GM18867 (cell line): Measurements from ENCODE around the gene SRGAP1.

Experiments
- ATAC-seq: cut with Tn5 transposase; IDR thresholded peaks from one replicate; pipeline ENCODE4 v1.9.1; 2021; ENCODE audit warnings: mild to moderate bottlenecking, moderate library complexity; ENCODE audit not compliant: unreplicated experiment

The SRGAP1 gene

DNA sequence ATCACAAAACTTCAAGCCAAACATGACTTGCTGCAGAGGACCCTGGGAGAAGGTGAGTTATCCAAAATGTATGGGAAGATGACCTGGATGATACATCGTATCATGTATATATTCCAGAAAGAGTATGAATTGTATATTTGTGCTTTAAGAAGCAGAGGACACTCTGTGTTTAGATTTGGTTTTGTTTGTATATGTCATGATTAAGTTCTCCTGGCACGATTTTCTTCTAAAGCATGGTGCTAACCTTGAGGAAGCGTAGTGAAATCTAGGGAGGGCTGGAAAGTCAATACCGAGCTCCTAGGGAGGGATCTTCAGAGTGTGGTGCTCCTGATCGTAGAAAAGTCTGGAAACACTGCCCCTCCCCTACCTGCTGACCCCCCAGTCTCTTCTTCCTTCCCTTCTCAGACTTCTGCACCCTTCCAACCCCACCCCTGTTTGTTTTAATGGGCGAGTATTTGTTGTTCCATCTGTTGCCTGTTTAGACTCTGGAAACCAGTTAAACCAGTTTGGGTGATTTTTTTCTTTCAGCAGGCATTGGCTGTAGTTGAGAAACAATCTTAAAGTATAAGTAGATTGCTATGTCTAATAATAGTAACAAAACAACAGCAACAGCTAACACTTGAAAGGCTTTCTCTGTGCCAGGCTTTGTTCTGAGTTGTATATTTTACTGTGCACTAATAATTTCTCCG, 236.0 kb downstream of the SRGAP1 start:
- no peak for ATAC-seq

DNA sequence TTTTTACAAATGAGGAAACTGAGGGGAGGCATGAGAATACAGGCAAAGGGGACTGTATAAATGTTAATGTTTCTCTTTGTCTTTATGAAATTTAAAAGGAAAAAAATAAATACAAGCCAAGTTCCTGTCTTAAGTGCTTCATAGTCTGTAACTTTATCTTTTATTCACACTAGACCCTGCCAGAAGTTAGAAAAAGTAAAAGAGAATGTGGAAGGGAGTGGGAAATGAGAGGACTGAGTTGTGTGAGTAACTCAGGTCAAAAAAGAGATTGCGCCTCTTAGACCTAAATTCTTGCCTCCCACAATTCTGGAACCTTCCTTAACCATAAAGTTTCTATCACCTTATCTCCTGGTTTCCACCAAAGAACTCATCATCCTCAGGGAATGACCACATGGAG, 236.5 kb downstream of the SRGAP1 start:
- no peak for ATAC-seq

DNA sequence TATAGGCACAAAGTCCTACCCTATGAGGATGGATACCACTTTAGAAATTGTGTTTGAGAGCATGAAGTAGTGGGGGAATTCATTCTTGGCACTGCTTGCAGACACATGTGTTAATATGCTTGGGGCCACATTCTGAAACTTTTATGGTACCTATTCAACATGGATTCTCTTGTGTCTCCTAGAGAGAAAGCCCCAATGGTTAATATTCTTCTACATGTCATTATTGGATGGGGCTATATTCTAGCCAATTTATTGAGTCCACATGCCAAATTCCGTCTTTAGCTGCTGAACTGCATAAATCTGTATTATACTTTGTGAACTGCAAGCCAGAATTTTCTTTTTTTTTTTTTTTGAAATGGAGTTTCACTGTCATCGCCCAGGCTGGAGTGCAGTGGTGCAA, 237.6 kb downstream of the SRGAP1 start:
- no peak for ATAC-seq

DNA sequence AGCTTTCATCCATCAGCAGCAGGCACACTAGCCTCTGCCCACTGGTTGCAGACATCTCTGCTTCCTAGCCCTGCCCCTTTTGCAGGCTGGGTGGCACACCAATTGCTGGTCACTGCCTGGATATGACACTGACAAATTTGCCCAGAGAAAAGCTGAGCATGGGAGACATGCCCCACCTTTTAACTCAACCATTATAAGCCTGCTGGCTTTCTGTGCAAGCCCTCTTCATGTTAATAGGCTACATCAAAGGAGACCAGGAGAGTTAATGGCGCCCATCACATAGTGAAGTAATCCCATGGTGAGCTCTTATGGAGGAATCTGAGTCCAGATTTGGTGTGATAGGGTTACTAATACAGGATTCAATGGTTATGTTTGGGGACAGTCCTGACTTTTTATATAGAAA, 238.4 kb downstream of the SRGAP1 start:
- ATAC-seq, result no peak

DNA sequence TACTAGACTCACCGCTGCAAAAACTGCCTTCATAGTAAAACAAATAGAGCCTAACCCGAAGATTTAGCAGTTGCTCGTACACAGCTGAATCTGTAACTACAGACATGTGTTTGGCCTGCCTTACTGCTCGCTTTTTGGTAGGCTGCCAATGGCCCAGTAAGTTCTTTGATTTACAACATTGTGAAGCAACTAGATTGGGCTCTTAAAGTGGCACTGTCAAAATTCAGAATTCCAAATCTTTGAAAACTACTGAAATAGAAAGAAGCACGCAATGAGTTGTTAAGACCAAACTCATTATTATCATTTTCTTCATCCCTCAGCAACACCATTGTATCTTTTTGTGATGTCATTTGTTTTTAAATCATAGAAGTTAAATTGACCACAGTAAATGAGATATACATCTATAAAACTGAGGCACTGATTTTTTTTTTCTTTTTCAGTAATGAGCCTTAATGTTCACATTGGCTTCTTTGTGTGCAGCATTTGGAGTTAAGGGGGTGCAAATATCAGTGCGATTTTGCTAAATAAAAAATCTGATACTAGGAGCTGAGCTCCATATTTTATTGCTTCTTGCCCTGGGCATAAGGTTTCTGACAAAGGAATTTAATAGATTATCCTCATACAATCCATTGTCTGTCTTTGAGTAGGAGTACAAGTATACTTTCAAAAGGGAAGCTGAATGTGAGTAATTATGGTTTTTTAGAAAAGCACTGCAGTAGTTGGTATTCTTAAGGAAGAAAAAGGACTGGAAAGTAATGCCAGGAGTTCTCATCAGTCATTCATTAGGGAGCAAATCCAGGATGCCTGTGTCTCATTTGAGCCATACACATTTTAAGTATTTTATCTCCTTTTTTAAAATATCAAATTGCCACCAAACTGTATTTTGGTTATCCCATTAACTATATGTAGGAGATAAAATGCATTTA, 239.0 kb downstream of the SRGAP1 start:
- no peak for ATAC-seq

DNA sequence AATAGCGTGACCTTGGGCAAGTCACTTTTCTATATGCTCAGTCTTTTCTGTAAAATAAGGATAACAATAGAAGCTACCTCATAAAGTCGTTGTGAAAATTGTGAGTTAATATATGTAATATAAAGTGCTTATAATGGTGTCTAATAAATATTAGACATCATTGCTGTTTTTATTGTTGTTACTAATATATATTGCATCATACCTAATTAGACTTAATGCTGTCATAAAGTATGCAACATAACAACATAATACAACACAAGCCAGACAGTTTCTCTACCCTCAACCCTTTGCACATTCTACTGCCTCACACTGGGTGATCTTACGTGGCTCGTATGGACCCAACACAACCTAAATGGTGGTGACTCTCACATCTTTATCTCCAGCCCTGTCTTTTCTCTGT, 240.7 kb downstream of the SRGAP1 start:
- ATAC-seq, result no peak

DNA sequence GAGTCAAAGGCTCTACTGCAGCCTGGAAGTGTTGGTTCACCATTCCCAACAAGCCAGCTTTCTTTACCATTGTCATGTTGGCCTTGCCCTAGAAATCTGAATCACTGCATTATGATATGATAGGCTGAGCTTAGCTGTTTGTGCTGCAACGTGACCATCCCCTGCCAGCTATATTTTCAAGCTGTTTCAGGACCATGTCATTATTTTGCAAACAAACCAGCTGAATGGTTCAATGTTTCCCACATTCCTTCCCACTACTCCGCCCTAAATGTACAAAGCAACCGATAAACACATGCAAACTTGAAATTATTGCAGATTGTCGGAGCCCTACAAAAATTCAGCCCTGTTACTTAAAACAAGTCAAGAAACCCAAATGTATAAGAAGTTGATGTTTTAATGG, 241.5 kb downstream of the SRGAP1 start:
- no peak for ATAC-seq

DNA sequence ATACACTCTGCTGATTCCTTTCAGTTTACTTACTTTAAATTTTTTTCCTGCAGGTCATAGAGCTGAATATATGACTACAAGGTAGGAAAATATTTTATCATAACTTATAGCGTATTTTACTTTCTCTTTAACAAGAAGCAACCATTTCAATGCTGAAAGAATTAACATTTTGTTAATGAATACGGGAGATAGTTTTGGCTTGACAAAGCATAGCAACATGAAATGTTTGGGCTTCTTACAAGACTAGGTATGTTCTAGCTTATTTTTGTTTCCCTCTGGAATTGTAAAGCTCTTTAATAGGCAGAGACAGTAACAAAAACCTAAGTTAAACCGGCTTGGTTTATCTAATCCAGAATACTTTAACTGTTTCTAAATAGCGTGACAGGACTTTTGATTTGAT, 242.4 kb downstream of the SRGAP1 start:
- no peak for ATAC-seq

DNA sequence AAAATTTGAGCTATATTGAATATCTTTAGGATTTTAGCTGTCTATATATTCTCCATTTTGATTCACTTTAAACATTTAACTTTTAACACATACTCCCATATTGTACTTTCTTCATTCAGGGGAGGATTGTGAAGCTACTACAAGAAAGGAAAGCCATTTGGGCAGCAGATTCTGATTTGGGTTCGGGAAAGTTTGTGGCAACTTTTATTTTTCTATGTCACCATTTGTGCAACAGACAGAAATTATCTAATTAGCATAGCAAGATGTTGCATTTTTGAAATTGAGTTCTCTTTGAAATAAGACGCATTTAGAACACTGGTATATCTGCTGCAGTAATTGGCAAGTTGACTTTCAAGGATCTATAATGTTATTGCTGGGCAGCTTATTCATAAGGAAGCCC, 243.3 kb downstream of the SRGAP1 start:
- ATAC-seq, result no peak

DNA sequence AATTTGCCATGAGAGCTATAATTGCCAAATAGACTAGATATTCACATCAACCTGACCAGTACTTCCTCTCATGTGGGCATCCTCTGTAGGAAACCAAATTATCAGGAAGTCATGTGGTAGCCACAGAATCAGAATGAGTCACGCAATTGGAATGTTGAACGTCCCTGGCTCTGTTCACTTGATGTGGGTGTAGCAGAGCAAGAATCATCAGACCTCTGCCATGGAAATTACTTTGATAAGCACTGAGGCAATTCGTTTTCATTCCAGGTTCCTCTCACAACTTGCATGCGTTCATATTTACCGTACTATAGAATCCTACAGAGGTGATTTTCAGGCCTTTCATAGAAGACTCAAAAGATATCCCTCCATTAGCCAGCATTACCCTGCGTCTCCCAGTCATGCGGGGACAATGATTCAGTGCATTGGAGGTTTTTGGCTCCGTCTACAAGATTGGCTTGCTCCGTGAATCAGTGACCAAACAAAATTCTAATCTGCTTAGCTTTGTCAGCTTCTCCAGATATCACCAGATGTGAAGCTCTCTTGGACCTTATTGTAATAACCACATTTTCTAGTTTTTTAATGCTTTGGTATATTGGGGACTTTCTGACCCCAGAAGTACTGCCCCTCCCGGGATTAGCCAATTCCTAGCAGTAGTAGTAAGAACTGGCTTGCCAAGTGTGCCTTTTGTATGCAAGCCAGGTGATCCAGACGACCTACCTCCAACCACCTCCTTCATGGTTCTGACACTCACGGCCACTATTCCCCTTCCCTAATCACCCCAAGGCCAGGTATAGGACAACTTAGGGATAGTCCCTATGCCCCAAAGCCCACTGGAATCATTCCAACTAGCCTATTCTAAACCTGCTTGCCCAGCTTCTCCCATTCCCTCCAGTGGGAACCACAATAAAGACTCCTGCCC, 244.2 kb downstream of the SRGAP1 start:
- no peak for ATAC-seq

DNA sequence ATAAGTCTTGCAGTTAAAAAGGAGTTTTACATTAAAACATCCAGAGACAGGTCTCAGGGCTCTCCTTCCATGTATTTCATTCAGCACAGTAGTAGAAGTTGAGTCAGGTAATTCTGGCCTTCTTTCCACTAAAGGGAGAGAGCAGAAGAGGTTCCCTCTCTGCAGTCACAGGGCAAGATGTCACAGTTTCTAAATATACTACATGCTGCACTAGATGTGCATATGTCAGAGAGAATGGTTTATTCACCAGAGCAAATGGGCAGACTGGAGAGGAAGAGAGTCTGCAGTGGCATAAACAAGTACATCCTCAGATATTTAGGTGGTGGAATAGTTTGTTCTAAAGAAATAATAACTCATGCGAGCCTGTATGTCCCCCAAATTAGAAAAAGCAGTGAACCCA, 245.5 kb downstream of the SRGAP1 start:
- ATAC-seq, result no peak

DNA sequence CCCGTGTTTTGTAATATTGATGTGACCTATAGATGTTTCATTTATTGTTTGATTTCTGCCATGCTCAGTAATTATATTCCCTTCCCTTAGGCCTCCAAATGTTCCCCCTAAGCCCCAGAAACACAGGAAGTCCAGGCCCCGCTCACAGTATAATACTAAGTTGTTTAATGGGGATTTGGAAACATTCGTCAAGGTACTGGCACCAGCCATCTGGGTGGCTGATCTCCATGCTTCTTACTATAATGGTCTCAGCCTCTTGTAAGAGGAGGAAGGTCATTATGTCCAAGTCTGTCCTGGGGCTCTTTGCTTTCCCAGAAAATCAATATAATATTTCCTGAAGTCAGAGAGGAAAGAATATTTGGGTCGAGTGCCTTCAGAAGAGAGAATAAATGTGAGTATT, 246.7 kb downstream of the SRGAP1 start:
- no peak for ATAC-seq

DNA sequence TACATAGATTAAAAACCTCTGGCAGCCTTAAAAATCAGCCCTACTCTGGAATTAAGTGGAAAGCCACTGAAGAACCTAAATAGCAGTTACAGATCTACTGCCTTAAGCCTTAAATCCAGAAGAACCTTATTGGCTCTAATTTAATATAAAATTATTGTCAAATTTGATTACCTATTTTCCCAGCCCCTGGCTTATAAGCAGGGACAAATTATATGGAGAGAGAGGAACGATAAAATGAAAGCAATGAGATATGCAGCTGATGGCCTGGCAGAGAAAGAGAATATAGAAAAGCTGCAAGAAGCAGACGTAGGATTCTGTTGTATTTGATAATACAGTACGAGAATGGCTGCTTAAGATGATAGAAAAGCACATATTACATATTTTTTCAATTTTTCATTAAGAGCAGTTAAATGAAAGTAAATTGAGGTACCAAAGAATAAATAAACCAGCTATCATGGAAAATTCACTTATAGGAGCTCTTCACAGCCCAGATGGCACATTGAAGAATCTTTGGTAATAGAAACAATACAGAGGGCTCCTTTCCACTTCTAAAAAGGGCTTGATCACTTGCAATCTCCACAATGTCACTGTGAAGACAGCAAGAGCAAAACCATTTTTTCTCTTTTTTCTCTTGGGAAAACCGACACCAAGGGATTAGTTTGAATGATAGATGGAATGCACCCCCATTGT, 248.2 kb downstream of the SRGAP1 start:
- ATAC-seq, result no peak

DNA sequence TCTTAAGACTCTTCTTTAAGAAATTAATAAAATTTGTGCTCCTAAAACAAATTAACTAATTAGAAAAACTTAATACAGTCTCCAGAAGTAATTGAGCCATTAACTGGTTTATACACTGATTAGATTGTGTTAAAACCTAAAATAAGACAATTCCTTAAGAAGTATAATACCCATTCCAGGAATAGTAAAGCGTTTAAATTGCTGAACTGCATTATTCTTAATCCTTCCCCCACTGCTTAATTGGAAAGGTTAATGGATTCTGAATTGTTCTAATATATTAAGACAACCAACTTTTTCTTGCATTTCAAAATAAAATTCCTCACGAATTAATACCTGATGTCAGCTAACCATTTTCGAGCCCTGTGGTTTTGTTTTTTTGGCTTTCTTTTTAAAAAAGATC, 249.2 kb downstream of the SRGAP1 start:
- no peak for ATAC-seq

DNA sequence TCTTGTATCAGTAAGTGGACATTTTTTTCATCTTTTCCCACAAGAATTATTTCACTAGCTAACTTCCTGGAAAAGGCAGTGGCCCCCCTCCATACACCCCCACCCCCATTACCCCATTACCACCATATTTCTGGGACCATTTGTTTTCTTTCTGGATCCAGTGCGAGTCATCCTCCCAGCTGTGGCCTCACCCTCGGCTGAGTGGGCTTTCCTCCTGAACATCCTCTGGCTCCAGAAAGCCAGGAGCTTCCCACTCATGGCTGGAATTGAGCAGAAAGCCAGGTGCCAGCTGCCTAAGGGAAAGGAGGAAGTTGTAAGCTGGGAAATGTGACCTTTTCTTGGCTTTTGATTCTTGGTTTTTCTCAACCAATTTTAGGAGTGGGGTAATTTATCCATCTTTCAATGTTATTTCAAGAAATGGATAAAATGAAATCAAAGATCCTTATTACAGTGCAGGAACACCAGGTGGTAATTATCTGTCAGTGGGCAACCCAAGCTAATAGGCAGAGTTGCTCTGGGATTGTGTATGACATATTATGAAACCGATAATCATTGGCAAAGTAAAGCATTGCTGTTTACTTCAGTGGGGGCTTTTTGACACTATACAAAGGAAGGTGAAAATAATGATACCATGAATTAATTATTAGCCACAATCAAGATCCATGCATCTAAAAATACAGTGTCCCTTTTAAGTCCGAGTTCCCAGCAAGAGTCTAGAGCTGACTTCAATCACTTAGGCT, 253.0 kb downstream of the SRGAP1 start:
- no peak for ATAC-seq

DNA sequence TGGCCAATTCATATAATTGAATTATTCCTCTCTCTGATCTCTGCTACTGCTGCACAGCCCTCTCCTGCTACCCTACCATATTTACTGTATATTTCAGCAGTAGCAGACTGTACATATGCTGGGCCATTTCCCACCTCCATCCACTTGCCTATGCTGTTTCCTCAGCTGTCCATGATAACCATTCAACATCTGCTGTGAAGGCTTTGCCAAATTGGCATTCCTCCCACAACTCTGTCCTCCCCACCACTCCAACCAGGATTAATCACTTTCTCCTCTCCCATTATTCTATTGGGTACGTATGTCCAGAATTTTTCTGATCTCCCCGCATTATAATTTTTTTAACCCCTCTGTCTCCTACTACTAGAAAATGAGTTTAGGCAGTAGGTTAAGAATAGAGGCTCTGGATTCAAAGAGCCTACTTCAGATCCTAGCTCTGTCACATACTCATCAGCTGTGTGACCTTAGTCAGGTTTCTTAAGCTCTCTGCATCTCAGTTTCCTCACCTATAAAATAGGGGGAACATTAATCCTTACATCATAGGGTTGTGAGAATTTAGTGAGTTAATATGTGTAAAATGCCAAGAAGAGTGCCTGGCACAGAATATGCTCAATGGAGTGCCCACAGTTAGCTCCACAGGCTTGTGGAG, 254.3 kb downstream of the SRGAP1 start:
- no peak for ATAC-seq

DNA sequence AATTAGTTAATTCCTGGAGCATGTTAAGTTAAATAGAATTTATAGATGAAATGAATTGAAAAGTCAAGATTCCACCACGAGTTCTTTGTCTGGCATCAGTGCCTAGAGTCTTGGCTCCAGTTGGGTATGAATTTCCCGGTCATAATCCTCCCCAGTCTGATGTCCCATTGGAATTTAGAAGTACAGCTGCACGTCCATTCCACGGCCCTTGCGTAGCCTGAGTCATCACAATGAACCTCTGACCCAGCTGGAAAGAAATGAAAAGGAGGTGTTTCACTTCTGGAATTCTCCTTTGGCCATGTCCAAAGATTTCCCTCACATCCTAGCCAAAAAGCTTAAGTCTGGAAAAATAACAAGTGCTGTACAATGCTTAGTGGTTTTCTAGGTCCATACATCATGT, 254.9 kb downstream of the SRGAP1 start:
- ATAC-seq, result no peak

DNA sequence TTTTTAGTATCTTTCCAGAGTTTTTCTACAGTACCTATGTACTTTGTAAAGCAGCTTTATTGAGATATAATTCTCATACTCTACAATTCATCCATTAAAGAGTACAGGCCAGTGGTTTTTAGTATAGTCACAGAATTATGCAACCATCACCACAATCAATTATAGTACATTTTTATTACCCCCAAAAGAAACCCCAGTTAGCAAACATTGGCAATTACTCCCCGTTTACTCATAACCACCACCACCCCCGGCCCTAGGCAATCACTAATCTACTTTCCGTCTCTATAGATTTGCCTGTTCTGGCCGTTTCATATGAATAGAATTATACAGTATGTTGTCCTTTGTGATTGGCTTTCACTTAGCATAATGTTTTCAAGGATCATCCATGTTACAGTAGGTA, 257.8 kb downstream of the SRGAP1 start:
- ATAC-seq, result no peak
